Neural progenitor cell (in vitro differentiated cells): ENCODE results near the gene KRT5. TPM values are rescaled to one million over a fixed set of nuclear protein-coding genes. Genes with fewer than 3 reads are reported as not detected.

Source experiments
- DNase-seq: peaks from one replicate; pipeline ENCODE4 v3.0.0-alpha.2; 2016; ENCODE audit warnings: low spot score
- H2AFZ ChIP-seq: fragments of 200-600 bp; sonication (generic); replicated peaks from 2 replicates; pipeline ENCODE4 v1.6.1; 2016; ENCODE audit warnings: antibody characterized with exemption
- H3F3A ChIP-seq: fragments of 200-600 bp; sonication (generic); 2 replicates; pipeline ENCODE4 v1.6.1; 2016; ENCODE audit warnings: antibody characterized with exemption, low read depth
- H3K27ac ChIP-seq: fragments of 200-600 bp; sonication (generic); 2 replicates; pipeline ENCODE4 v1.5.1; 2016; ENCODE audit warnings: mild to moderate bottlenecking
- H3K27me3 ChIP-seq: fragments of 200-600 bp; sonication (generic); 2 replicates; pipeline ENCODE4 v1.6.1; 2016; ENCODE audit warnings: mild to moderate bottlenecking, moderate library complexity
- H3K36me3 ChIP-seq: fragments of 200-600 bp; sonication (generic); 2 replicates; pipeline ENCODE4 v1.5.1; 2016
- H3K4me1 ChIP-seq: fragments of 200-600 bp; sonication (generic); 2 replicates; pipeline ENCODE4 v1.6.1; 2016; ENCODE audit warnings: mixed run types
- H3K4me2 ChIP-seq: fragments of 200-600 bp; sonication (generic); 2 replicates; pipeline ENCODE4 v1.6.1; 2016
- H3K4me3 ChIP-seq: fragments of 200-600 bp; sonication (generic); 2 replicates; pipeline ENCODE4 v1.5.1; 2016
- H3K79me2 ChIP-seq: fragments of 200-600 bp; sonication (generic); 2 replicates; pipeline ENCODE4 v1.6.1; 2016; ENCODE audit warnings: low read depth
- H3K9ac ChIP-seq: fragments of 200-600 bp; sonication (generic); 2 replicates; pipeline ENCODE4 v1.6.1; 2016
- H3K9me3 ChIP-seq: fragments of 200-600 bp; sonication (generic); 2 replicates; pipeline ENCODE4 v1.5.1; 2016; ENCODE audit warnings: low read depth
- H4K20me1 ChIP-seq: fragments of 200-600 bp; sonication (generic); 2 replicates; pipeline ENCODE4 v1.6.1; 2016; ENCODE audit warnings: low read depth
- H3K27ac Mint-ChIP-seq: 3 replicates; pipeline ENCODE4 v1.8.0; 2021; ENCODE audit warnings: mixed read lengths
- H3K27me3 Mint-ChIP-seq: 2 replicates; pipeline ENCODE4 v1.8.0; 2022; ENCODE audit warnings: low read depth, mild to moderate bottlenecking, inconsistent platforms, moderate library complexity, mixed read lengths; ENCODE audit not compliant: insufficient read depth
- H3K36me3 Mint-ChIP-seq: 3 replicates; pipeline ENCODE4 v1.8.0; 2021; ENCODE audit warnings: mixed read lengths
- H3K4me1 Mint-ChIP-seq: 3 replicates; pipeline ENCODE4 v1.8.0; 2021; ENCODE audit warnings: mixed read lengths
- H3K4me3 Mint-ChIP-seq: 3 replicates; pipeline ENCODE4 v1.8.0; 2021; ENCODE audit warnings: mild to moderate bottlenecking, moderate library complexity, mixed read lengths
- H3K9me3 Mint-ChIP-seq: 3 replicates; pipeline ENCODE4 v1.8.0; 2020; ENCODE audit warnings: mixed read lengths
- CTCF ChIP-seq: fragments of 200-600 bp; sonication (generic); IDR thresholded peaks from 2 replicates; pipeline ENCODE4 v1.5.1; 2017; ENCODE audit warnings: antibody characterized with exemption, mild to moderate bottlenecking
- EZH2 ChIP-seq: fragments of 200-600 bp; sonication (generic); IDR thresholded peaks from 2 replicates; pipeline ENCODE4 v1.6.1; 2017; ENCODE audit warnings: antibody characterized with exemption, mild to moderate bottlenecking, moderate library complexity
- EZH2phosphoT487 ChIP-seq: fragments of 200-600 bp; sonication (generic); IDR thresholded peaks from 2 replicates; pipeline ENCODE4 v1.6.1; 2017; ENCODE audit warnings: antibody characterized with exemption
- total RNA-seq: library from RNA; depleted of rRNA; stranded (reverse); fragments of >200 nt; gene quantifications from 2 replicates; pipeline ENCODE4 v1.2.3, GENCODE V29; 2015; ENCODE audit warnings: low replicate concordance

Gene KRT5
- total RNA-seq, 1 donor from 2014 or later: not detected

- no peaks in the 10 kb centered on the region for H3K36me3 Mint-ChIP-seq
- no peak overlapping the region for H3K27ac Mint-ChIP-seq
- Histone ChIP-seq H3K9me3 (no peaks in the 10 kb centered on the region), H3K27me3 (no peaks in the 10 kb centered on the region), H3K4me3 (no peak overlapping the region), H2AFZ (no peak overlapping the region), H3K4me1 (peaks cover 18% of the 10 kb centered on the region), H3K36me3 (no peaks in the 10 kb centered on the region), H4K20me1 (no peaks in the 10 kb centered on the region), H3K27ac (no peak overlapping the region), H3K79me2 (no peaks in the 10 kb centered on the region), H3K9ac (no peak overlapping the region), H3F3A (peaks cover 13% of the 10 kb centered on the region), H3K4me2 (no peak overlapping the region)
- peaks cover 17% of the 10 kb centered on the region for H3K4me1 Mint-ChIP-seq
- no peak for TF ChIP-seq EZH2phosphoT487
- TF ChIP-seq CTCF: no peak
- no peak for TF ChIP-seq EZH2
- DNase-seq: no peak
- peaks cover 2% of the 10 kb centered on the region for H3K9me3 Mint-ChIP-seq
- H3K4me3 Mint-ChIP-seq: no peak overlapping the region
- H3K27me3 Mint-ChIP-seq: no peaks in the 10 kb centered on the region
These were observed 20.2 kb downstream of the KRT5 start for GRCh38 chr12:52499806-52500560.

GRCh38 chr12:52498946-52499345 is 21.2 kb downstream of the KRT5 start:
- H3F3A ChIP-seq: peaks cover 13% of the 10 kb centered on the region

GRCh38 chr12:52497975-52498374 is 22.2 kb downstream of the KRT5 start:
- Mint-ChIP-seq H3K4me1 (peaks cover 21% of the 10 kb centered on the region), H3K27me3 (no peaks in the 10 kb centered on the region), H3K9me3 (peaks cover 2% of the 10 kb centered on the region), H3K27ac (no peak overlapping the region), H3K36me3 (no peaks in the 10 kb centered on the region), H3K4me3 (no peak overlapping the region)
- peaks cover 13% of the 10 kb centered on the region for H3F3A ChIP-seq
- no peaks in the 10 kb centered on the region for H4K20me1 ChIP-seq
- no peaks in the 10 kb centered on the region for H3K27me3 ChIP-seq
- no peaks in the 10 kb centered on the region for H3K79me2 ChIP-seq
- H3K27ac ChIP-seq: no peak overlapping the region
- no peaks in the 10 kb centered on the region for H3K36me3 ChIP-seq
- no peak overlapping the region for H3K9ac ChIP-seq
- H3K9me3 ChIP-seq: no peaks in the 10 kb centered on the region
- no peak overlapping the region for H3K4me3 ChIP-seq
- H3K4me2 ChIP-seq: no peak overlapping the region
- no peak for DNase-seq
- peaks cover 18% of the 10 kb centered on the region for H3K4me1 ChIP-seq
- TF ChIP-seq EZH2 (no peak), CTCF (no peak), EZH2phosphoT487 (no peak)
- no peak overlapping the region for H2AFZ ChIP-seq

More at GRCh38 chr12:52498946-52499345, 21.2 kb downstream of the KRT5 start:
- H3K9me3 ChIP-seq: no peaks in the 10 kb centered on the region
- H3K79me2 ChIP-seq: no peaks in the 10 kb centered on the region
- H3K27me3 ChIP-seq: no peaks in the 10 kb centered on the region
- H3K9ac ChIP-seq: no peak overlapping the region
- H2AFZ ChIP-seq: no peak overlapping the region
- H3K4me1 ChIP-seq: peaks cover 18% of the 10 kb centered on the region
- H3K4me2 ChIP-seq: no peak overlapping the region
- H3K4me3 Mint-ChIP-seq: no peak overlapping the region
- H3K4me3 ChIP-seq: no peak overlapping the region
- H4K20me1 ChIP-seq: no peaks in the 10 kb centered on the region
- TF ChIP-seq EZH2 (no peak), EZH2phosphoT487 (no peak), CTCF (no peak)
- H3K27me3 Mint-ChIP-seq: no peaks in the 10 kb centered on the region
- peaks cover 2% of the 10 kb centered on the region for H3K9me3 Mint-ChIP-seq
- no peak for DNase-seq
- H3K4me1 Mint-ChIP-seq: peaks cover 21% of the 10 kb centered on the region
- H3K36me3 Mint-ChIP-seq: no peaks in the 10 kb centered on the region
- H3K36me3 ChIP-seq: no peaks in the 10 kb centered on the region
- no peak overlapping the region for H3K27ac Mint-ChIP-seq
- no peak overlapping the region for H3K27ac ChIP-seq
